Gastrocnemius medialis (tissue), 4 donors: ENCODE results near the gene PLA2G3.

ENCODE experiments used
- CTCF ChIP-seq, 5 experiments: fragments of 450-650 bp in 3 of 5; fragments of 200-600 bp in 2 of 5; sonication (generic) in 2 of 5; IDR thresholded peaks in 4 of 5; conservative IDR thresholded peaks in 1 of 5; 1 replicate in 4 of 5; 2 replicates in 1 of 5; pipeline ENCODE4 v1.5.1; 2016 to 2019; ENCODE audit warnings: antibody characterized with exemption in 5 of 5, mild to moderate bottlenecking in 3 of 5, moderate library complexity in 3 of 5
- POLR2A ChIP-seq, 2 donors: fragments of 450-650 bp; IDR thresholded peaks; one replicate each; pipeline ENCODE4 v1.6.1; 2017; ENCODE audit warnings: antibody characterized with exemption in 2 of 2, mild to moderate bottlenecking in 2 of 2, moderate library complexity in 2 of 2

- TF ChIP-seq CTCF (IDR thresholded peaks at IDR 0.05 in 4 of 5, conservative IDR thresholded peaks at IDR 0.05 in 1 of 5): no peak
- no peak for TF ChIP-seq POLR2A (IDR thresholded peaks at IDR 0.05)
Observed at GRCh38 chr22:31141551-31141950, 1.2 kb upstream of the PLA2G3 start.
